Coronary artery (tissue), 2 donors: ENCODE data around the gene MOG.
"Not testable (repeated sequence)": the region's sequence is repeated elsewhere in the genome, so short reads cannot be mapped to it uniquely, and the experiment has no call there.

Experiments used
- DNase-seq: peaks from one replicate; pipeline ENCODE4 v3.0.0-alpha.2; 2017; ENCODE audit warnings: low spot score
- H3K27ac ChIP-seq, 2 donors: fragments of 200-600 bp; sonication (generic); one replicate each; pipeline ENCODE4 v1.5.1; 2016 to 2019
- H3K4me3 ChIP-seq: fragments of 200-600 bp; sonication (generic); 2 replicates; pipeline ENCODE4 v1.5.1; 2016; ENCODE audit warnings: mild to moderate bottlenecking, moderate library complexity
- TF ChIP-seq, protein P1 (sequence below): fragments of 200-600 bp; sonication (generic); IDR thresholded peaks from one replicate; pipeline ENCODE4 v1.5.1; 2019; ENCODE audit warnings: antibody characterized with exemption

The MOG gene

DNA sequence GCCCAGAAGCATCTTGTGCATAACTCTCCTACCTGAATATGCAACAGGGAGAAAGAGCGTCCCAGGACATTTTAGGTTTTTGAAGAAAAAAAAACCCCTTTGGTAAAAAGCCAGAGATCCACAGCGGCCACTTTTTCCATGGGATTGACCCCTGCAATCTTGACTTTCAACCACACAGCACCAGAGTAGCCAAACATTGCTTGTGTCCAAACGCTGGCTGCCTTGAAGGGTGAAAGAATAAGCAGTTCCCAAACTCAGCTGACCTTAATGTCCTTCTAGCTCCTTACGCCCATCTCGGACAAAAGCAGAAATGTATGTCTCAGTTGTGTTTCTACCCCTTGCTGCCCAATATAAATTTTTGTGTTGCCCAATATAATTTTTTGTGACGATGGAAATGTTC lies 1.2 kb upstream of the MOG start:
- H3K27ac ChIP-seq = peak overlapping the region in 1 of 2 donors; percentile 27
- TF ChIP-seq, protein P1, sequence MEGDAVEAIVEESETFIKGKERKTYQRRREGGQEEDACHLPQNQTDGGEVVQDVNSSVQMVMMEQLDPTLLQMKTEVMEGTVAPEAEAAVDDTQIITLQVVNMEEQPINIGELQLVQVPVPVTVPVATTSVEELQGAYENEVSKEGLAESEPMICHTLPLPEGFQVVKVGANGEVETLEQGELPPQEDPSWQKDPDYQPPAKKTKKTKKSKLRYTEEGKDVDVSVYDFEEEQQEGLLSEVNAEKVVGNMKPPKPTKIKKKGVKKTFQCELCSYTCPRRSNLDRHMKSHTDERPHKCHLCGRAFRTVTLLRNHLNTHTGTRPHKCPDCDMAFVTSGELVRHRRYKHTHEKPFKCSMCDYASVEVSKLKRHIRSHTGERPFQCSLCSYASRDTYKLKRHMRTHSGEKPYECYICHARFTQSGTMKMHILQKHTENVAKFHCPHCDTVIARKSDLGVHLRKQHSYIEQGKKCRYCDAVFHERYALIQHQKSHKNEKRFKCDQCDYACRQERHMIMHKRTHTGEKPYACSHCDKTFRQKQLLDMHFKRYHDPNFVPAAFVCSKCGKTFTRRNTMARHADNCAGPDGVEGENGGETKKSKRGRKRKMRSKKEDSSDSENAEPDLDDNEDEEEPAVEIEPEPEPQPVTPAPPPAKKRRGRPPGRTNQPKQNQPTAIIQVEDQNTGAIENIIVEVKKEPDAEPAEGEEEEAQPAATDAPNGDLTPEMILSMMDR = no peak
- no peak for DNase-seq
- no peak overlapping the region for H3K4me3 ChIP-seq

DNA sequence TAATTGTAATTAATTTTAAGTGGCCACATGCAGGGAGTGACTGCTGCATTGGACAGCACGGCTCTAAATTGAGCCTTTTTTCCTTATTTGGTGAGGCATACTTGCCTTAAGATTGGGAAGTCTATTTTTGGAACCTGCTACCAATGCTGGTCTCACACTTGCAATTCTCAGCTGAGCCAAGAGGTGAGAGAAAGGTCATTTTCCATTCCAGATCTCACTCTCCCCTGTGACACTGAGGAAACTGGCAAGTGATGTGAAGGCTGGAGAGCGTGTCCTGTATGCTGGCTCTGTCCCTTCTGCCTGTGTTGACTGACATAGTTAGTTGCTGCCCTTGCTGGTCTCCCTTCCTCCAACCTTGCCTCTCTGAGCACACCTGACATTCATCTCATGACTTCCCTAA lies 735 bp upstream of the MOG start:
- DNase-seq = no peak
- Histone ChIP-seq H3K27ac (peak overlapping the region; percentile 27 to 46), H3K4me3 (no peak overlapping the region)
- TF ChIP-seq, protein P1 = no peak

DNA sequence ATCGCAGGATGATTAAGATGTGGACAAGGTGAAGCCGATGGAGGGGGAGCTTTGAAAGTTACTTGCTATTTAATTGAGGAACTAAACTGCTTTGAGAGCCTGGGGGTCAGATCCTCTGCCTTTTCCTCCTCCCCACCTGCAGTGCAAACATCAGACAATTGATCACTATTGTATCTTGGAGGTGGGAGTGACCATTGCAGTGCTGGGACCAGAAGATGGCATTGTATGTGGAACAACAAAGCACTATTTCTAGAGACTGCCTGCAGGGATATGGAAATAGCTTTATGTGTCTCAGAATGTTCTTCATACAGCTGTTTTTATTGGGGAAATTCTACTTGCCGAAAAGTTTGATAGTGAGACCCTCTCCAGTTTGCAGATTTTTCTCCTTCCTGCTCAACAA lies 4.2 kb downstream of the MOG start:
- no peak for DNase-seq
- Histone ChIP-seq H3K4me3 (no peak overlapping the region), H3K27ac (no peak overlapping the region)
- TF ChIP-seq, protein P1 = no peak

DNA sequence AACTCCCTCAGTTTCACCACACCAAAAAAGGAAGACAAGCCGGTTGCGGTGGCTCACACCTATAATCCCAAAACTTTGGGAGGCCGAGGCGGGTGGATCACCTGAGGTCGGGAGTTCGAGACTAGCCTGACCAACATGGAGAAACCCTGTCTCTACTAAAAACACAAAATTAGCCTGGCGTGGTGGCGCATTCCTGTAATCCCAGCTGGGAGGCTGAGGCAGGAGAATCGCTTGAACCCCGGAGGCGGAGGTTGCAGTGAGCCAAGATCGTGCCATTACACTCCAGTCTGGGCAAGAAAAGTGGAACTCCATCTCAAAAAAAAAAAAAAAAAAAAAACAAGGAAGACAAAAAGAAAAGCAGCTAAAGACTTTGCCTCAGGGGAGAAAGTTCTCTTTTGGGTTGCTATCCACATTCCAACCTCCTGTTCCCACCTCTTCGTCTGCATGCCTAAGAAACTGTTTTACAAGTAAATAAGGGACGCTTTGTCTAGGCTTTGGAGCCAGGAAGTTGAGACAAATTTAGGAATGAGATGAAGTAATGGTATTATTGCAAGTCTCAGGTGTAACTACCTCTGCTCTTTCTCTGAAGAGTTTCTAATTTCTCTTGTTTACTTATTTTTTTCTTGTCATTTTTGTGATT lies 4.7 kb downstream of the MOG start:
- H3K4me3 ChIP-seq, H3K27ac ChIP-seq, DNase-seq: not testable (repeated sequence)

DNA sequence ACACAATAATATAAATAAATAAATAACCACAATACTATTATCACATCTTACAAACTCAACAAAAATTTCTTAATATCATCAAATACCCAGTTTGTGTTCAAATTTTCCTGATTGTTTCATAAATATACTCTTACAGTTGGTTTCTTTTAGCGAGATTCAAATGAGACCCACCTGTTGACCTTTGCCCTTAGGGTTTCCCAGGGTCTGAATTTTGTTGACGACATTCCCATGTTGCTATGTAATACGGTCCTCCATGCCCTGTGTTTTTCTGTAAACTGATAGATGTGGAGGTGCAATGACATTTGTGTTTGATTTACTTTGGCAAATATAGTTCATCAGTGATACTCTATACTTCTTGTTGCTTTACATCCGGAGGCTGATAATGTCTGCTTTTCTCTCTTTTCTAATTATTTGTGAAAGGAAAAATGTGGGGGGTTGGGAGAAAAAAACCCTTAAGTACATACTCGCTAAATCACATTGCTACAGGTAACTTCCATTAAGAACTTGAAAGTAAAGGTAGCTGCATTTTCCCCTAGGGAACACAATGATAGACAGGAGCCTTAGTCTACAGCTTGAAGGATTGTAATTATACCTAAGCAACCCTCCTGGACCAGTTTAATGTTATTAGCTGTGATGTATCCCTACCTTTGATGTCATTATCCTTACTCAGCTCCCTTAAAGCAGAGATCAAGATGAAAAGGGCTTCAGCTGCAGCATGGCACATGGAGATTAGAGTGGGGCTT lies 6.6 kb downstream of the MOG start:
- H3K27ac ChIP-seq = no peak overlapping the region
- H3K4me3 ChIP-seq = no peak overlapping the region
- TF ChIP-seq, protein P1 = no peak
- no peak for DNase-seq

DNA sequence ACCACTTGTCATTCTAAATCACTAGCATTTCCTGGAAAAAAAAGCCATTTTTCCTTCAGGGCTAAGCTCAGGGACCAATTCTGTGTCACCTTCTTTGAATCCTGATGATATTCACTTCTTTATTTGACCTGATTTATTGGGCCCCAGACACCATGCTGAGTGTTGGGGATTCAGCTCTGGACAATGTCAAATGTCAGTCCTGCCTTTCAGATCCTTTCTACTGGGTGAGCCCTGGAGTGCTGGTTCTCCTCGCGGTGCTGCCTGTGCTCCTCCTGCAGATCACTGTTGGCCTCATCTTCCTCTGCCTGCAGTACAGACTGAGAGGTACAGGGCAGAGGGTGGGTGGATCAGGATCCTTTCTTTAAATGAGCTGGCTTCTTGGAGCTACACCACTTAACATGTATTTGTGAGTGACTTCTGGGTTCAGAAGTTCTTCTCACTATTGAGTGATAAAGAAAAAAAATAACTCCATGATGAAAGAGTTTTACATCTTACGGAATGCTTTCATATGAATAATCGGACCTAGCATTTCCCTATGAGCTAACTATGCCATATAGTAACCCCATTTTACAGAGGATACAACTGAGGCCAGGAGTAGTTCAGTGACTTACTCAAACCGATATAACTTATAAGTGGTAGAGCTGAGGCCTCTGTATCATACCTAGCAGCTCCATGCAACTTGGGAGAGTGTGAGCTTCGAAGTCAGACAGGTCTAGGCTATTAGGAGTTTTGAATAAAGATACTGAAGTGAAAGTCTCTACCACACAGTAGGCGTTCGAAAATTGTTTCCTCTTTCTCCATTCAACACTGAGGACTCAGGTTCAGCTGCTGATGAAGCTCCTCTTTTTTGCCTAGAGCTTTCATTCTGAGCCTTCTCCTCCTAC lies 9.3 kb downstream of the MOG start:
- DNase-seq = no peak
- Histone ChIP-seq H3K4me3 (no peak overlapping the region), H3K27ac (no peak overlapping the region)
- TF ChIP-seq, protein P1 = no peak

DNA sequence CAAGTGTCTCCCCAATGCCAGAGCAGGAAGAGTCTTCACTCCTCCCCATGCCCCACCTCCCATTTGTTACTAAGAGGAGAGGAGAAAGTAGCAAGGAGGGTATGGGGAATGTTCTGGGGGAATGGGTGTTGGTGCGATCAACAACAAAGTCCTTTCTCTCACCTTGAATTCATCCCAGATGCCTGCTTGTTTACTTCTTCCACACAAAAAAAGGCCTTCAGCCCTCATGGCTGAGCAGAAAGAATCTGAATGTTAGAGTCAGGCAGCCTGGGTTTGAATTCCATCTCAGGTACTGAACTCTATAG lies 9.9 kb downstream of the MOG start:
- H3K4me3 ChIP-seq = no peak overlapping the region
- TF ChIP-seq, protein P1 = no peak
- H3K27ac ChIP-seq = no peak overlapping the region
- no peak for DNase-seq
